NCI-H82 treated with DMSO at 0.1 percent for 48 hours (cell line): ENCODE results near the gene MIS12.

Source experiments
- DNase-seq: peaks from one replicate; lab custom pipeline; 2025; ENCODE audit not compliant: unreplicated experiment; lab: John Stamatoyannopoulos, UW

Gene MIS12

DNA sequence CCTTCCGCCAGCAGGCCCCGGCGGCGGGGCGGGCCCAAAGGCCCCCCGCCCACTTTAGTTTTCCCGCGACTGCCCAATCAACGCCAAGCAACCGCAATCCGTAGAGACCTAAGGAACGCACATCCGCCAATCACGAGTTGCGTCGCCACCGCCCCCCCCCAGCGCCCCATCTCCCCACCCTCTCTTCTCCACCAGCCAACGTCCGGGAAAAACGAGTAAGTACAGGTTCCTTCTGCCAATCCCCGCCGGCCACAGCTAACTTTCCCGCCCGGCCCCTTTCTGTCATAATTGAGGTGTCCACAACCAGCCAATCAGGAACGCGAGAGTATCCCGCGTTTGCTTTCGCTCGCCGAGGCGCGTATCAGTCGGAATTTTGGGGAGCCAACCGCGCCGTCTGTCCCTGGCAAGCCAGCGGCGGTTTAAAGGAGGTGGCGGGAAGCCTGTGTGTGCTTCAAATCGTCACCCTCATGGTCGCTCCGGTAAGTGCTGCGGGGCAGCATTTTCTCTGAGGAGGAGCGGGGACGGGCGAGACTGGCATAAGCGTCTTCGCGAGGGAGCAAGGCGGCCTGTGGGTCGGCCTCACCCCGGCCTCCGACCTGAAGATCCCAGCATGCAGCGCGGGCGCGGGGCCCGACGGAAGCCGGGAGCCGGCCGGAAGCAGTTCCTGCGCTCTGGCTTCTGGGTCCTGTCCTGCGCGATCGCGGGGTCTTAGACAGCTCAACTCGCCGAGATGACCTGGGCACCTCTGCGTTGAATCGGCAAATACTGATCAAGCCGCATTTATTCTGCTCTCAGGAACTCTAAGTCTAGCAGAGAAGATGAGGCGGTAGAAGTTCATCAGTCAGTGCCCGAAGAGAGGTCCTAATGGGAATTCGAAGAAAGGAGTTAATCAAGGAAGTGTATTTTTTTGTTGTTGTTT is at the start of gene MIS12:
TSS of gene MIS12 (plus strand) at position 361 of the 919 bp plus-strand sequence. CDS start 2,297 bp downstream, outside the sequence.
- peak; percentile 100 for DNase-seq

DNA sequence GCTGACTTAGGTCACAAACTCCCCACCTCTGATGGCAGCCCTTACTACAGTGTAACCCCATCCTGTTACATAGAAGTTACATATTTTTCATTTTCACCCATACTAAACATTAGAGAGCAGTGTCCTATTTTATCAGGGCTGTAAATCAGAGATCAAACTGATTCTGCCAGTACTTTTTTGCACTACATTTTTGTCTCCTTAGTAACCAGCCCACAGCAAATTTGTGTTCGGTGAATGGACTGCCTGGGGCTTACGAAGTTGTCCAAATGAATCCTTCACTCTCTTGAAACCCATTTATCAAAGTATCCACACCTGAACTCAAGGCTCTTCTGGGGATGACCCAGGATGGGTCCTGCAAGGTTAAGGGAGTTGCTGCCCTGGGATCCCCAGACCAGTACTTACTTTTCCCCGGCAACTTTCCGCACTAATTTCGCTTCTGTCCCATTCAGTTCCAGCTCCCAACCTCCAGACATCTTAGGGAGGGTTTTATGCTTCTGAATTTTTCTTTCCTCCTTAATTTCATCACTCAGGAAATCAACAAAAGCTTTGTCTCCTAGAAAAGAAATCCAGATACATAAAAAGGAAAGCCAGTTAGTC is 48.5 kb upstream of the MIS12 start:
- DNase-seq = no peak

DNA sequence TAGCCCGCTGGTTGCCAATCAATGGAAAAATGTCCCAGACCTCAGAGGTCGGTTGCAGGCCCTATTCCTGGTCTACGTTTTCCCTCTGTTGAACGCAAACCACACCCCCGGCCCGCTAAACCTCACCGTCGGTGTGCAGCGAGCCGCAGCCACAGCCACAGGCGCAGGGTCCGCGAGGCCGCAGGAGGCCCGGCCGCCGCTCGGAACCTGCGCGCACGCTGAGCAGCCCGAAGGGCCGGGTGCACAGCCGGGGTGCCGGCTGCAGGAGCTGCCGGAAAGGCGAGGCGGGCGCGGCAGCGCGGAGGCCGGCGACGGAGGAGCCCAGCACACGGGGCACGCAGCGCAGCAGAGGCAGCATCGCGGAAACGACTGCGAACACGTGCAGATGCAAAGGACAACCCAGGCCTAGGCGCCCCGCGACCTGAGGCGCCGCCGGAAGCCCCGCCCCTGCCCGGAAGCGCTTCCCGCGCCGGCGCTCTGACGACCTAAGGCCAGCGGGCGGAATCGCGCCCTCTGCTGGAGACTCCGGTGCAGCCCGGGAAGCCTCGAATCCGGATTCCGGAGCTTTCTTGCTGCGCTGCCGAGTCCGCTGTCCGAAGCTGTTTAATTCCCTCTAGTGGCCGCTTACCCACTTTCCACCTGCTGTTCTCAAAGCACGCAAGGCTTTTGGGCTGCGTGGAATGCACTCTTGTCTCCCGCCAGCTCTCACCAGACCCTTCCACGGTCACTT is 47.5 kb upstream of the MIS12 start, which contains the start of gene C1QBP:
TSS of gene C1QBP (minus strand) at position 440 of the 730 bp plus-strand sequence. CDS start at position 358, 82 bp downstream.
- peak; percentile 93 for DNase-seq

DNA sequence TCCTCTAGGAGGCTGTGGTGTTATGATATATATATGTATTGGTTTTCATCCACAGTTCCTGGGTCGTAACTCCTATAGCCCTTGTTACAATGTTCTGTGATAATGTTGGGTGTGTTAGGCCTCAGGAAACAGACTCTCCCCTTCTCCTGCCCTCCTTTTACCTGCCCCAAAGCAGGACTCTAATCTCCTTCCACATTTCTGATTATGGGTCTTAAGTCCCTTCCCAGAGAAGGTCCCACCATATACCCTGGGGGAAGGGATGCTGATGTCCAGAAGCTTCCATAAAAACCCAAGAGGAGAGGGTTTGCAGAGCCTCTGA is 47.0 kb upstream of the MIS12 start:
- DNase-seq = no peak

GRCh38 chr17:5443728-5444127 is 42.6 kb upstream of the MIS12 start:
- DNase-seq = no peak

- no peak for DNase-seq
These were observed 42.2 kb upstream of the MIS12 start for GRCh38 chr17:5444209-5444608.

GRCh38 chr17:5446786-5447185 is 39.6 kb upstream of the MIS12 start:
- DNase-seq = no peak

DNA sequence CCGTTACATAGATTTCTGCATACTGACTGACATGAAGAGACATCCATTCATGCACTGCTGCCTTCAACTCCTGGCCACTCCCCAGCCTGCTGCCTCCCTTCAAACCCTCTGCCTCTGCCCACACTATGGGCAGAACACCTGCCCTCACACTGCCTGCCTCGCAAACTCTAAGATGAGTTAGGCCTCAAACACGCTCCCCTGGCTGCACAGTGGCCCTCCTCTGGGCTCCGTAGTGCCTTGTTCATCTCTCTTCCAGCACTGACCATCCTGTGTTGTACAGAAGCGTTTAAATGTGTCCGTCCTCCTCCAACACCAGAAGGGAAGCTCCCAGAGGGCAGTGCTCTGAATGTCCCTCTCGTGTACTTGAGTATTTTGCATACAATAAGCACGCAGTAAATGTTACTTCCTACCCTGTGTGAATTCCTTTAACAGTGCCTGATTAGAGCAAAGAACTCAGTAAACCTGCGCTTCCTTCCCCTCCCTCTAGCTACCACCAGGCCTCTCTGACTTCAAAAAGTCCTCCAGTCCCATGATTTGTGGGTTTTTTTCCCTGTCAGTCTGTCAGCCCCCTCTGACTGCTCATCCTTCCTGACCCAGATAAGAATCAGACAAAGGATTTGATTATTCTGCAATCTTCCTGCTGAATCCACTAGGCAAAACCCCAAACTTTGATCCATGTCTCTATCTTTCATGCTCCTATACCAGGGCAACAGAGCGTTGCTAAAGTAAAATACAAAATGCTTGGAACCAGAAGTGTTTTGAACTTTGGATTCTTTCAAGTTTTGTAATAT is 21.5 kb upstream of the MIS12 start:
- no peak for DNase-seq

DNA sequence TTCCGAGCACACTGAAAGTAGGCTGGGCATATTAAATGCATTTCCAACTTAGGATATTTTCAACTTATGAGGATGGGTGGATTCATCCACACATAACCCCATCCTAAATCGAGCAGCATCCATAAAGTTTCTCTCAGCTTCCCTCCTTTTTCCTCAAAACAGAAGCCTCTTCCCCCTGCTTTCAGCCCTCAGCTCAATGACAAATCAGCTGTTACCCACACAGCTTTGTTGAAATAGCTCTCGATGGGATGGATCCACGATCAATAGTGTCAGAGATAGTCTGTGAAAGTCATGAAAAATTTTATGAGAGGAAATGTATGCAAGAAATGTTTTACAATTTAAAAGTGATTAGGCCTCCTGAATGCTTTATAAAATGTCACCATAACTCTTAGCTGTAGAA is 20.1 kb upstream of the MIS12 start:
- DNase-seq = no peak

GRCh38 chr17:5467416-5467815 is 18.9 kb upstream of the MIS12 start:
- DNase-seq = no peak

- DNase-seq = no peak
These were observed 18.3 kb upstream of the MIS12 start for GRCh38 chr17:5468075-5468473.

- no peak for DNase-seq
These were observed 13.9 kb upstream of the MIS12 start for GRCh38 chr17:5472511-5472910.

- DNase-seq = no peak
These were observed 12.5 kb upstream of the MIS12 start for GRCh38 chr17:5473906-5474305.

GRCh38 chr17:5478992-5479391 is 7.4 kb upstream of the MIS12 start:
- no peak for DNase-seq

DNA sequence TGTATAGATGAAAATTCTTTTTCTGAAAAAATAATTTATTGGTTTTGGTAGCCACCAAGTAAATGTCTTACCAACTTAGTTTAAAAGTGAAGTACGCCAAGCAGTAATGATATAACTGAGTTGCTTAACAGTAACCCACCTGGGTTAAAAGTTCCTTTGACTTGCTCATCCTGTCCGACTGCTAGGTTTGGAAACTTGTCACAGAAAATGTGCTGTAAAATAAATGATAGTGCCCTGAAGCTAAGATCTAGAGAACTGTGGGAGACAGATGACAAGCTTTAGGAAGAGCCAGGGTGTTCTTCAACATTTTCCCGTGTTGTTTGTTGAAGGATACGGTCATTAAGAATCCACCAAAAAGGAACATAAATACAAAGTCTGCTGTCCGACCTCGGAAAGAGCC is 5.4 kb upstream of the MIS12 start:
- no peak for DNase-seq

DNA sequence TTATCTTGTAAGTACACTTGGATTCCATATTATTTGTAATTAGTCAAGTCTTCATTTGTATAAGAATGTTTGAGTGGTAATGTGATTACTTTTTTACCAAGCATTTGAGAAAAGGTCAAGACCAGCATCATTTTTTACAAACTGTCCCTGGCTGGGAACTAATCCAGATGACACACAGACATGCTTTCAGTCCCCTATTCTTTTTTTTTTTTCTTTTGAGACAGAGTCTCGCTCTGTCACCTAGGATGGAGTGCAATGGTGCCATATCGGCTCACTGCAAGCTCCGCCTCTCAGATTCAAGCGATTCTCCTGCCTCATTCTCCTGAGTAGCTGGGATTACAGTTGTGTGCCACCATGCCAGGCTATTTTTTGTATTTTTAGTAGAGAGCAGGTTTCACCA is 4.9 kb upstream of the MIS12 start:
- DNase-seq = no peak

DNA sequence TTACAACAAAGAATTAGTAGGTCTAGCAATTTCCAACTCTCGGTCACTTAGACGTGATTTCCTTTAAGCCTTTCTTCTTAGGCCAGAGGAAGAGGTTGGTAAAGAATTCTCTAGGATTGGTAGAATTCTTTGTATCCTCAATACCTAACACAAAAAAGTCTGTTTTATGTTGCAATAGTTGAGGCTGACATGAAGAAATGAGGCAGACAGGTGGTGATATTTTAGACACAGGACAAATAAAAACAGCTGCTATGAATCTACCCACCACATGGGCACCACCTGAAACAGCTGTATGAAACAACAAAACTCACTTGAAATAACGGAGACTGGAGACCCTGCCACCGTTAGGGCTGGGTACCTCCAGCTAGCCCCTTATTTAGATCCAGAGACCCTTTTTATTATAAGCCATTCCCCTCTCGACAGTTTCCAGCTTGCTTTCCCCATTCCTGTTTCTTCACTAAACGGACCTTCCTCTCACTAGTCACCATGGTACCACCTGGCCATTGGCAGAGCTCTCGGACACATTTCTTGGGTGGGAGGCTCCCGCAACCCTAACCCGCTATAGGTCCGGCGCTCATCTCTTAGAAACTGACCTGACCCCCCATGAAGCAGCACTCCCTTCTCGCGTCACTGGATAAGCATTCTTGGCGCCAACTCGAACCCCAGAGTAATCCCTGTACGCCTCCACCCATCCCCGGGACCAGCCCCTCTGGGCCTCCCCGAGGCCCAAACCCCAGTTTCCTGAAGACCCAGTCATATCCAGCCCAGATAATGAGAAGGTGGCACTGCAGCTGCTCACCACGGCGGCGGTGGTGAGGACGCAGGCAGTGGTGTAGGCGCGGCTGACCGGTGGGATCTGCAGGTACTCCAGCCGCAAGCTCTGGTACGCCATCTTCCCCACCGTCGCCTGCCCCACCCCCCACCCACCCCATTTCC is 828 bp upstream of the MIS12 start, which contains the start of gene DERL2:
TSS of gene DERL2 (minus strand) at position 909 of the 936 bp plus-strand sequence. CDS start at position 892, 17 bp downstream.
- DNase-seq = no peak

DNA sequence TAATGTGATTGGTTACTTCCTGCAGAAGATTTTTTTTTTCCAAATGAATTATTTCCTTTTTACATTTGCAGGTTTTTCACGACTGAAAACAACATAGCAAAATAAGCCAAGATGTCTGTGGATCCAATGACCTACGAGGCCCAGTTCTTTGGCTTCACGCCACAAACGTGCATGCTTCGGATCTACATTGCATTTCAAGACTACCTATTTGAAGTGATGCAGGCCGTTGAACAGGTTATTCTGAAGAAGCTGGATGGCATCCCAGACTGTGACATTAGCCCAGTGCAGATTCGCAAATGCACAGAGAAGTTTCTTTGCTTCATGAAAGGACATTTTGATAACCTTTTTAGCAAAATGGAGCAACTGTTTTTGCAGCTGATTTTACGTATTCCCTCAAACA is 2.4 kb downstream of the MIS12 start:
- no peak for DNase-seq

DNA sequence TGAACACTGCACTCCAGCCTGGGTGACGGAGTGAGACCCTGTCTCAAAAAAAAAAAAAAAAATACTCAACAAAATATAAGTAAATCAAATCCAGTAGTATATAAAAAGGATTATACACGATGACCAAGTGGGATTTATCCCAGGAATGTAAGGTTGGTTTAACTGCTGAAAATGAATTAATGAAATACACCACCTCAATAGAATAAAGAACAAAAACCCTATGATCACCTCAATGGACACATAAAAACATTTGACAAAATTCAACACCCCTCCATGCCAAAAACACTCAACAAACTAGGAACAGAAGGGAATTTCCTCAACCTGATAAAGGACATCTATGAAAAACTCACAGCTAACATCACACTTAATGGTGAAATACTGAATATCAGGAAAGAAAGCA is 6.6 kb downstream of the MIS12 start:
- no peak for DNase-seq
